NCI-H82 (cell line): Measurements from ENCODE around the gene NR4A2.

ENCODE experiments used
- DNase-seq: peaks from one replicate; lab custom pipeline; 2025; lab: John Stamatoyannopoulos, UW

The NR4A2 gene

DNA sequence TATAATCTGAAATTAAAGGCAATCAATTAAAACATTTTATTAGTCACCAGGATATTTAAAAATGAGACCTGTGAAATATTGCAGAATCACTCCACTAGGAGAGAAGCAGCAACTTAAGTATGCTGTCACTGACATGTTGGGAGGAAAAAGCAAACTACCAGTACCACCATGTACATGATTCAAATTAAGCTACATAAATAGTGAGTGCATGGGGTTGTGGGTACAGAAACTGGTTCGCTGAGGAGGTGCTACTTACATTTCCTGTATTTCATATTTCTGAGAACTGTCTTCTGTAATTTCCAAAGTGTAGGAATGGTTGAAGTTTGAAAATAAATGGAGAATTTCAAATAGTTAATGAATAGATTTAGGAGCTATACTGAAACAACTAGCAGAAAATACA, 7.9 kb upstream of the NR4A2 start:
- DNase-seq = peak; percentile 5

DNA sequence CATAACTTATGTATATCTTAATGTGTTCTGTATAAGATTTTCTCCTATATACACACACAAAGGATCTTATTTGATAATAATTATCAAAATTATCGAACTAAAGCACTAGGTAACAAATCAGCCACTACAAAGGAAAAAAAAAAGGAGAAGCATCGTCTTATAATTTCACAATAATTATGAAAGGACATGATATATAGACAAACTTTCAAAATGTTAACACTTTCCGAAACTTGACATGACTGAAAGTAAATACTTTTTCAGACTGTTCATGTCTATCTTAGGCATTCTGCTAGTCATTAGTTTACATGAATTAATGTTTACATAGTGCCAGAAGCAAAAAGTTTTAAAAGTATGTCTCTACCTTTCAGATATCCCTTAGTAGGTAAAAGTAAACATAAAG, 7.3 kb upstream of the NR4A2 start:
- no peak for DNase-seq

DNA sequence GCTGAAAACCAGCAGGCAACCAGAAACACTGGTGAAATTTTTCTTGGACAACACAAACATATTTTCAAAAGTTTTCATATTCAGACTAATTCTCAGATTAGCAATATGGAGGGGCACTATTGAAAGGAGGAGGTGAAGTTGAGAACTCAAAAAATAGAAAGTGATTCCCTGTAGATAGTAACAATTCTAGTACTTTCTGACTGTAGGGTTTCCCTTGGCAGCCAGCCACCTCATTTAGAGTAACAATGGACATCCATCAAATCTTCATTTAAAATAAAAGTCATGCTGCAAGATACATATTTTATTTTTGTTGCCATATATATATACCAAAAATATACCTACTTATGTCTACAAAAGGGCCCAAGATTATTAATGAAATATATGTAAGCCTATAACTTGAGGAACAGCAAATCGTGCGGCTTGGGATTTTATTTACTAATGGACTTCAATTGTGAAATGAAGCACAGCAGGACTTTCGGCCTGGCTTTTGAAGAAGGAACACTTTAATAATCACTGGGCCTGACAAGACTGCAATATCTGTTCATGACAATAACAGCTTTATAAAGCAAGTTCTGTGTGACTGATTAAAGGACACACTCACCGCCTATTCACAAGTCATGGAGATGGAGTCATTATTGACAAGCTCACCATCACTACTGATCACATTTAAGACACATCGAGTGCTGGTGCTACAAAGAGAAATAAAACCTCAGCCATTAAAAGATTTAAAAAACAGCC, 6.8 kb upstream of the NR4A2 start:
- peak; percentile 15 for DNase-seq

DNA sequence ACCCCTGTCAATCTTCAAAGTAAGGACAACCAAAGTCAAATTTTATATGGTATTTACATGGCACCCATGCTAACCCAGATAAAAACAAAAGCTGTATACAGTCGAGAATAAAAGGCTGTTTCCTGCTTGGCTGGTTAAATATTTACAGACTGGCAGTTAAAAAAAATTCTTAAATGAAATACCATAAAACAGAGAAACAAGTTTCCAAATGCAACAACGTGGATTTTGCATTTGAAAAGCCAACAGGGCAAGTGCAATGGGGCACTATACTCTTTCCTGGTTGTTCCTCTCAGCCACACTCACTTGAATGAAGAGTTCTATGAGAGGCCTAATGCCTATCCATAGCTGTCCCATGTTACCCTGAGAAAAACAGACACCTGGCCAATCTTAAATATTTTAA, 6.1 kb upstream of the NR4A2 start:
- peak; percentile 12 for DNase-seq

DNA sequence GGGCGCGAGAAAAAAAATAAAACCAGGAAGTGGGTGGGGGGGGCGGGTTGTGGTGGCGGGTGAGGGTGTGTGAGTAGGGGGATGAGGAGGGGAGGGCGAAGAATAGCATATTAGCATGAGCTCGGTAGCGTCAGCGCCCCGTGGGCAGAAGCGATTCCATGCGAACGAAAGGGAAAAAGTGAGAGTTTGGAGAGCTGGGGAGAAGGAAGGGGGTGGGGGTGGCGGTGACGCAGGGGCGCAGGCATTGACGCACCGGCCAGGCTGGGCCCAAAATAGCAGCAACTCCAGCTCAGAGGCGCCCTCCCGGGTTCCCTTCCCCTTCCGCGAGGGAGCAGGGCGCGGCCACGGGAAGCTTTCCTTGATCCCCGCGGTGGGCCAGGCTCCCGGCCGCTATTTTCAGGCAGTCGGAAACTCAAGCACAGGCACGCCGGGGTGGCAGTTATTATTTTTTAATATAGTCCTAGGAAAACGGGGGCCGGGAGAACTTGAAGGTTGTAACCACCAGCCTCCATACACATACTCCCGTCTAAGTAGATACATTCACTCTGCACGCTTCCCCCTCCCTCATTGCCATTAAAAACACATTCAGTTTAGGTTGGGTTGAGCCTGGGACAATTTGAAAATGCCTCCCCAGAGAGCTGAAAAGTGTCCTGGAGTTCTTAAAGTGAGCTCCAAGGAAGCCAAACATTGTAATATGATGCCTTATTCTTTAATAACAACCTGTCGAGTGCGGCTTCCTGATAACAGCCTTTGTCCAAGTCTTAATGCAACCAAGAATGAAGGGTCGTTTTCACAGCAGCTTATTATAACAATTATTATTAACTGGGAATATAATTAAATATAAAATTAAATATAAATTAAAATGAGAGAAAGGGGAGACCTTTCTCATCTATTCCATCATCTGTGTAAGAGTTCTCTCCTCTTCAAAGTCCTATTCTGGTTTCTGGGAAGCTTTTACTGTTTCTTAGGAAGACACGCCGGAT, 2.3 kb upstream of the NR4A2 start:
- DNase-seq = peak; percentile 82

DNA sequence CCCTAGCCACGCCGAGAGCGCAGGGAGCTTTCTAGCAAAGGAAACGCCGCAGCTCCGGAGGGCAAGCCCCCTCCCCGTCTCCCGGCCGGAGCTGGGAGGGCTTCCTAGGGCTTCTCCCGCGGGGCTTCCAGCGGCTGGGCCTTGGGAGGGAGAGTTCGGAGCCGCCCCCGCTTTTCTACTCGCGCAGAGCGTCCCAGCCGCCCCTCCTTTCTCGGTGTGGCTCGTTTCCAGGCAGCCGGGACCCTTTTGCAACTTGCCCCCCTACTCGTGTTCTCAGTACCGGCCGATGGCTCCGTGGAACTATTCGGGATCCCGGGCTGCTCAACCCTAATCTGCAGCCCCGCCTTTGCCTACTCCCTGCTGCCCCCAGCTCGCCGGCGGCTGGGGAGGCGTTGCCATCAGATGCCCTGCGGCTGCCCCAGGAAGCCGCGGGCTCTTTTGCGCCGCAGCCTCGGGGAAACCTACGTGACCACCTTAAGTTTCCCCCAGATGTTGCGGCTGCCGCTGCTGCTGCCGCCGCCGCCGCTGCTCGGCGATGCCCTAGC, 1.5 kb upstream of the NR4A2 start:
- DNase-seq = peak; percentile 80

DNA sequence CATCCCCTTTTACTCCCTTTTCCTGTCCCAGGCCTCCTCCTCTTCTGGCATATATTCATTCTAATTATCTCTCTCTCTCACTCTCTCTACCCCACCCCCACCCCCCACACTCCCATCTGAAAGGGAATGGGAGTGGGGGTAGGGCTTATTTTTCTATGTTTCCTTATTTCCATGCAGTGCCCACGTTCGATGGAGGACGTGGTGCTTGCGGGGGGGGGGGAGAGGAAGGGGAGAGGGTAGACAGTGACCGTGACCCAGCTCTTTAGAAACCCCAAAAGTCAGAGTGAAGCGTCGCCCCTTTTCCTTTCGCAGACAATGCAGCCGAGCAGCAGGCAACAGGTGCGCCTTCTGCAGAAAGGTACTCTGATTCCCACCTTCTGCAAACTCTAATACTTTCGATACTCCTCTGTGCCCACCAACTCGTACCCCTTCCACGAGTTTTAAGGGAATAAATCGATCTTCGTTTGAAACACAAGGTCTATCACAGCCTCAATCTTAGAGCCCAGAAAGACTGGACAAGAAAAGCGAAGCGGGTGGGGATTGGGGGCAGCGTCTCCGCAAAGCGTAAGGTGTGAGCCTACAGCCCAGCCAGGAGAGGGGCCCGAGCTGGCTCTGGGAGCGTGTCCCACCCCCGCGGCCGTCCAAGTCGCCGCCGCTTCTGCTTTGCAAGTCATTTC, 891 bp upstream of the NR4A2 start:
- no peak for DNase-seq

DNA sequence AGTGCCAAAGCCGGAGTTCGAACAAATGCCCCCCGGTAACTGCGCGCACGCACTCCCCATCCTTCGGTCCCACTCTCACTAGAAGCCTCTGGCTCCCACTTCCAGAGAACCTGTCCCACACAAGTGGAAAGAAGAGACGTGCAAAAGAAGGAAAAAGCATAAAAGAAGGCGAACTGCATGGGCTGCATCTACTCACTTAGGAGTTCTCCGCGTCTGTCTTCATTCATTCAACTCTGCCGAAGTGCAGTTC, 312 bp downstream of the NR4A2 start:
- DNase-seq = no peak

DNA sequence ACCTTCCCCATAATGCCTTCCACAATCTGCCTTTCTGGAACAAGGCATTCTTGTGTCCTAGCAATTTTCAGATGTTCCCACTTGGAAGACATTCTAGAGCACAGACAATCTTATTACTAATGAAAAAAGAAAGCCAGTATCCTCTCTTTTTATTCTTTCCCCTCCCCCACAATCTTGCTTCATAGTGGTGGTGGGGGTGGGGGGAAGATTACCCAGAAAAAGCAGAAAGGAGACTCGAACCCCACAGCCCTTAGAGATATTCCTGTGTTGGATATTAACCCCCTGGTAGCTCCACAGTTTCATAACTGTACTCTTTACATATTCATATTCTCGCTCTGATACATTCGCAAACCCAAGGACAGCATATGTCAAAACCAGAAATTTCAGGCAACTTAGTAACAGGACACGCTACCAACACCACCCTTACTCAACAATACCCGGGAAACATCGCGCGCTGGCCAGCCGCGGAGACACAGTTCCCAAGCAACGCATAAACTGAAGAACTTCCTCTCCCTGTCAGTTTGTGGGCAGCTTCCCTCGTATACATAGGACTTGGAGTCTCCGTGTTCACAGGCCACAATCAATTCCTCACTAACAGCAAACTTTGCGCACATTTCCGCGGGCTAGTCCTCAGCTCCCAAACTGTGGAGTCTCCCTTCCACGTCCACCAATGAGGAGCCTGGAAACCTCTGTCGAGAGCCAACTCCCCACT, 793 bp downstream of the NR4A2 start:
- peak; percentile 68 for DNase-seq

DNA sequence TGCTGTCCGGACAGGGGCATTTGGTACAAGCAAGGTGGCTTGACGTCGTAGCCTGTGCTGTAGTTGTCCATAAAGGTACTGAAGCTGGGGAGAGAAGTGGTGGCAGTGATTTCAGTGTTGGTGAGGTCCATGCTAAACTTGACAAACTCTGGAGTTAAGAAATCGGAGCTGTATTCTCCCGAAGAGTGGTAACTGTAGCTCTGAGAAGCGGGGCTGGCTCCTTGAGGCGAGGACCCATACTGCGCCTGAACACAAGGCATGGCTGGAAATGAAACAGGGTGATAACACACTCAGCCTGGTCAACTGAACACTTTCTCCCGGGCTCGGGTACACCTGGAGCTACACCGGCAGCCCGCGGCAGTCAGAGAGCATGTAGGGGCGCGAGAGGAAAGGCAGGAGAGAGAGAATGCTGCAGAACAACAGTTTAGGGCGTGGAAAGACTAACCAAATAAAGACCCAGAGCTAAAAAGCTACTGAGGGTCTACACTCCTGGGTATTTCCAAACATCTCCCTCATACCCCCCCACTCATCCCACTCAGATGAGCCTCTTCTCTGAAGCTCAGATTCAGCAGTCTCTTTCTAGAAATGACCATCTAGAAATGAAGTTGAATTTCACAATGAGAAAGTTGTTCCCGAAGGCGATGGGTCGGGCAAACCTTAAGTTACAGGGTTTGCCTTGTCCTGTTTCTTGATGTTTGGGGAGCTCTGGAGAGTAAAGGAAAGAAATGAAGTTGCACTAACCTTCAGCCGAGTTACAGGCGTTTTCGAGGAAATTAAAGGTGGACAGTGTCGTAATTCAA, 2.4 kb downstream of the NR4A2 start:
- DNase-seq = no peak

DNA sequence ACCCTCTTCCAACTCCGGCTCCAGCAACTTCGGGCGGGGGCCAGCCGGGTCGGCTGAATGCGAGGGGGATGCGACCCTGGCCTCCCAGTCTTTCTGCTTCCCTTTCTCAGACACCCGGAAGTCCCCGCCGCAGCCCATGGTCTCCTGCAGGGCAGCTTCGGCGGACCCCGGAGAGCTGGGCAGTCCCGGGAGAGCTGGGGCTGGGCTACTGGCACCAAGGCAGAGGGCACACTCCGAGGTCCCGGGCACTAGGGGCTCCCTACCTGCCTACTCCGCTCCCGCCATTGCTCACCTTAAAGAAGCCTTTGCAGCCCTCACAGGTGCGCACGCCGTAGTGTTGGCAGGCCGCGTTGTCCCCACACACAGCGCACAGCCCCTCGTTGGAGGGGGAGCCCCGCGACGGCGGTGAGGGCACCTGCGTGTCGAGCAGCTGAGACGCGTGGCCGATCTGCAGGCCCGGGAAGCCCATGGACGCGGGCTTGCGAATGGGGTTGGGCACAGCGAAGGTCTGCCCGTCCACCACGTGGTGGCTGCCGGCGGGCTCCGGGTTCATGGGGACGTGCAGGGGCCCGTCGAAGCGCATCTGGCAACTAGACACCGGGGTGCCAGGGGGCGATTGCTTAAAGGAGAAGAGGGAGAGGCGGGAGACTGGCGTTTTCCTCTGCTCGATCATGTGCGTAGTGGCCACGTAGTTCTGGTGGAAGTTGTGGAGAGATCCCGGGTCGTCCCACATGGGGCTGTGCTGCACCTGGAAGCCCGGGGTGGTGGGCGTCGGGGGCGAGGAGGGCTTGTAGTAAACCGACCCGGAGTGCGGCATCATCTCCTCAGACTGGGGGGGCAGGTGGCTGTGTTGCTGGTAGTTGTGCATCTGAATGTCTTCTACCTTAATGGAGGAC, 3.2 kb downstream of the NR4A2 start:
- no peak for DNase-seq

DNA sequence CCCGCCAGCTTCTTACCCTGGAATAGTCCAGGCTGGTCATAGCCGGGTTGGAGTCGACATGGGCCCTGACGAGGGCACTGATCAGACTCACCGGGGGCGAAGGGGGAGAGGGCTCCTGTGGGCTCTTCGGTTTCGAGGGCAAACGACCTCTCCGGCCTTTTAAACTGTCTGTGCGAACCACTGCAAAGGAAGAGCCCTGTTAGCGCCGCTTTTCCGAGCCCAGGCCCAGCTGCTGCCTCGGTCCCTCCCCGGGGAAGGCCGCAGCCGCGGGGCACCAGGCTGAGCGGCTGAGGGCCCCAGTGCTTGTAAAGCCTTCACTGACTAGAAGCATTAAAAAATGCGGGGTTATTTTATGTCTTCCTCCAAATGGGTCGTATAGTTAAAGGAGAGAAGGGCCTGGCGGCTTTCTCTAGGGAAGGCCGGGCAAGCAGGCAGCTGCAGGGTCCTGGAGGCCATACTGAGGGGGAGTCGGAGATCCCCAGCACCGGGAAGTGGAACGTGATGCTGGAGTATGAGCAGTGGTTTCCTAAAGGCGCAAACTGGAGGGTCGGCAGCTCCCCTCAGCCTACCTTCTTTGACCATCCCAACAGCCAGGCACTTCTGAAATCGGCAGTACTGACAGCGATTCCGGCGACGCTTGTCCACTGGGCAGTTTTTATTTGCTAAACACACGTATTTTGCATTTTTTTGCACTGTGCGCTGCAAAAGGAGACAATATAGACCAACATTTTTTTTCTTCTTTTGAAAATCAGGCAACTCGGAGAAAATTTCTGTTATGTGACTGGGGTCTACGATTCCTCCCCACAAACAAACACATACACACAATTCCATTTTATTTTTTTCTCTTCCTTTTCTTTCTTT, 4.5 kb downstream of the NR4A2 start:
- no peak for DNase-seq

DNA sequence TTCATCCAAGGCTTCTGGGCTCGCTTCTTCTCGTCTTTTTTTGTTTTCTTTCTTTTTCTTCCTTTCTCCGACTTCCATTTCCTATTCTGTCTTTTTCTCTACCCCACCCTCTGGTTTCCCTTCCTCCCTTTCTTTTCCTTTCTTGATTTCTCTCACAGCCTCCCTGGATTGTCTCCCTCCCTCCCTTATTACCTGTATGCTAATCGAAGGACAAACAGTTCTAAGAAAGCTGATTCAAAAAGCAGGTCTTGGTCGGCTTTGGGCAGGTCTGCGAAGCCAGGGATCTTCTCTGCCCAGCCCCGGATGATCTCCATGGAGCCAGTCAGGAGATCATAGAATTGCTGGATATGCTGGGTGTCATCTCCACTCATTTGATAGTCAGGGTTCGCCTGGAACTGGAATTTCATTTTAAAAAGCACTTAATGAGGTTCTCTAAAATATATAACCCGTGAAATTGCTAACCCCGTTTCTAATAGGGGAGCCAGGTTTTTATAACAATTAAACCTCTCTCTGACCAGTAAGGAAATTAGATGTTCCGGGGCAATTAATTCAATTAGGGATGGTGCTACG, 5.9 kb downstream of the NR4A2 start:
- DNase-seq = no peak

DNA sequence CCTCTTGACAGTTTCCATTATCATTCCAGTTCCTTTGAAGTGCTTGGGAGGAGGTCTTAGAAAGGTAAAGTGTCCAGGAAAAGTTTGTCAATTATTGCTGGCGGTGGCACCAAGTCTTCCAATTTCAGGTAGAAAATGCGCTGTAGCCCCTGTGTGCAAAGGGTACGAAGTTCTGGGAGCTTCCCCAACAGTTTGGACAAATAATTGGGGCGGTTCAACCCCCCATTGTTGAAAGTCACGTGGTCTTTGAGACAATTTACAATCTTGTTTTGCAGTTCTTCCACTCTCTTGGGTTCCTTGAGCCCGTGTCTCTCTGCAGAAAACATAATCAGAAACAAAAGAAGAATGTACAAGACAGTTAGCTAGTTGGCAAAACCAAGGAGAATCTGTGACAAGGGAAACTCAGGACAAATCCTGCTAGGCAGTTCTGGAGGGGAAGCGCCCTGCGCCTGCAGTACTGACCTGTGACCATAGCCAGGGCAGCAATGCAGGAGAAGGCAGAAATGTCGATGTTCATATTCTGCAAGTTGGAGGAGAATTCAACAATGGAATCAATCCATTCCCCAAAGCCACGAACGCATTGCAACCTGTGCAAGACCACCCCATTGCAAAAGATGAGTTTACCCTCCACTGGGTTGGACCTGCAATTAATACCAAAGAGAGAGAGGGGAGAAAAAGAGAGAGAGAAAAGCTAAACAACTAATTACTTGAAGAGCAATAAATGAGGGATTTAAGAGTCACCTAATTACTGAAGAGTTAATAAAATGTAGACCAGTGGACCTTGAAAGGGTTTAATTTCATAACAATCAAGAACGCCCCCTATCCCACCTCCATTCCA, 6.6 kb downstream of the NR4A2 start:
- DNase-seq = no peak

DNA sequence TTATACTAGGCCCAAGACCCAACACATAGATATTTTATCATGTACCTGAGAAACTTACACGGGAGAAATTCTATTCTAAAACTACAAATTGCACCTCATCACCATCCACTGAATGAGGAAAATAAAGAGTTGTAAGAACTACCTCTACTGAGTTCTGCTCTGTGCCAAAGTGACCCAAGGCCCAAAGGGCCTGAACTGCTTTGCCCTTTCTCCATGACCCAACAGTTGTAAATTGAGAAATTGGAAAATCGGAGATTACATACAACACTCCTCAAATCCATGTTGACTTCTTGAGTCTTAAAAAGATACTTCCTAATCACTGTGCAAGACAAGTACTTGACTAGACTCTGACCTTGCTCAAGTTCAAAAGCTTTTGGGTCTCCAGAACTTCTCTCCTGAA, 8.8 kb downstream of the NR4A2 start:
- DNase-seq = no peak

DNA sequence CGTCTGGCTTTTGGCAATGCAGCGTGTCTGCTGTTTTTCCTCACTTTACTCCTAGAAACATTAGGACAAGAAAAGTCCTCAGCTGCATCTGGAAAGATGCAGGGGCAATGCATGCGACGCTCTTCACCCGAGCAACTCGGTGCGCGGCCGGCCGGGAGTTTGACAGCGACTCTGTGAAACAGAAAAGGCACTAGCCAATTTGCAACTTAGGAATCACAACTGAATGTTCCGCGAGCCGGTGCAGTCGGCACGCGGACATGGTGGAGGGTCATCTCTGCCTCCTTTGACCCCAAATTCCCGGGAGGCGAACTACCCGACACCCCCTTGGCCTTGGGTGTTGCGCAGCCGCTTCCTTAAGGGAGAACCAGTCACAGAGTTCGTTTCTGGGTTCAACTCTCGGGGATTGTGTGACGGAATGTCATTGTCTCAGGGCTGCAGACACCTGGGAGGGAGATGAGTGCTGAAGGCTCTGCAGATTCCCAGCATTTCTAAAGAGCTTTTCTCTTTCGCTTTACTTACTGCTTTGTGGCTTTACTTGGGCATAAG, 9.8 kb downstream of the NR4A2 start:
- no peak for DNase-seq

DNA sequence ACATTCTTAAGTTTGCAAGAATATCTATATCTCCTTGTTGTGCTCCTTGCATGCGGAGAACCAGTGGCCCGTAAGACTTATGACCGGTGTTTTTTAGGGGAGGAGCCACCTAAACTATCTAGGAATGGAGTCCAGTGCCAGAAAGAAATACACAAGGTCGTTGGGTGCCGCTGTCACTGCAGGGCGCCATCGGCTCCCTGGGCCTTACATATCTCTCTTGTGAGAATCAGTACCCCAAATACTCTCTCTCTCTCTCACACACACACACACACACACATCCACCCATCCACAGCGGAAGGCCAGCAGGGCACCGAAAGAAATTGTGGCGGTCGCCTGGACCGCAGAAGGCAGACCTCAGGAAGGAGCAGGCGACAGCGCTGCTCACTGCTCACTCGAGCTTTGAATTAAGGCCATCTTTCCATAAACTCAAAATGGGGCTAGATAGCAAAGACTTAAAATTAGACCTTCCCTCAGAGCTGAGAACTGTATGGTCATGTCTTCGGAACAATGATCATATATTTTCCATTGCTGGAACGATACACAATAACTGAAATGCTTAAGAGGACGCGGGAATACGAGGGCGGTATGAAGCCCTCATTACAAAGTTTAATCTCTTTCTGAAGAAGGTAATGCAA, 10.4 kb downstream of the NR4A2 start:
- no peak for DNase-seq
